Tibial nerve (tissue), 3 donors: ENCODE data around the gene SOS2.

Source experiments
- POLR2A ChIP-seq, 2 donors: fragments of 450-650 bp; IDR thresholded peaks; one replicate each; pipeline ENCODE4 v1.6.1; 2017; ENCODE audit warnings: antibody characterized with exemption in 2 of 2, mild to moderate bottlenecking in 2 of 2, moderate library complexity in 2 of 2
- TF ChIP-seq, protein P1 (sequence below), 5 experiments: fragments of 200-600 bp in 3 of 5; fragments of 450-650 bp in 2 of 5; sonication (generic) in 3 of 5; IDR thresholded peaks; one replicate each; pipeline ENCODE4 v1.5.1; 2016 to 2019; ENCODE audit warnings: antibody characterized with exemption in 5 of 5, mild to moderate bottlenecking in 3 of 5, moderate library complexity in 2 of 5

DNA sequence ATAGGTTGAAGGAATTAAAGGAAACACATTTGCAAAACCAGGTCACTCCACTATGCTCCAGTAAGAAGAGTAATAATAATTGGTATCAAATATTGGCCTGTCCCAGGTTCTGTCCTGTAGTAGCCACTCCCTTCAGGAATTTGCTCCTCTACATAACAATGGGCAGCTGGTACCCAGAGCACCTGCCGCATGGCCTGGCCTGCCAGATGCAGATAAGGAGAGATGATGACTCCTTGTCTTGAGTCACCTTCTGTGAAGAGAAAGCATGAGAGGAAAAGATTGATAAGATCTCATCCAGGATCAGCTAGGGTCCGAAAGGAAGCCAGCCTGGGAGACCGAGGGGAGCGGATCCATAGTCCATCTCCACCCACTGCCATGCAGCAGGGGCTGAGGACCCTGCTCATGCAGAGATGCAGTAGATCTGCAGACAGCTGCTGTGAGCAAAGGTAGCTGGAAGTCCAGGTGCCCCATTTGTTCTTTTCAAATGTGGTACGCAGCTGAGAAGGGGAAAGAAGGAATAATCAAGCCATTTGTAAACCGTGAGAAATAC lies 139.3 kb downstream of the SOS2 start:
- TF ChIP-seq, protein P1, sequence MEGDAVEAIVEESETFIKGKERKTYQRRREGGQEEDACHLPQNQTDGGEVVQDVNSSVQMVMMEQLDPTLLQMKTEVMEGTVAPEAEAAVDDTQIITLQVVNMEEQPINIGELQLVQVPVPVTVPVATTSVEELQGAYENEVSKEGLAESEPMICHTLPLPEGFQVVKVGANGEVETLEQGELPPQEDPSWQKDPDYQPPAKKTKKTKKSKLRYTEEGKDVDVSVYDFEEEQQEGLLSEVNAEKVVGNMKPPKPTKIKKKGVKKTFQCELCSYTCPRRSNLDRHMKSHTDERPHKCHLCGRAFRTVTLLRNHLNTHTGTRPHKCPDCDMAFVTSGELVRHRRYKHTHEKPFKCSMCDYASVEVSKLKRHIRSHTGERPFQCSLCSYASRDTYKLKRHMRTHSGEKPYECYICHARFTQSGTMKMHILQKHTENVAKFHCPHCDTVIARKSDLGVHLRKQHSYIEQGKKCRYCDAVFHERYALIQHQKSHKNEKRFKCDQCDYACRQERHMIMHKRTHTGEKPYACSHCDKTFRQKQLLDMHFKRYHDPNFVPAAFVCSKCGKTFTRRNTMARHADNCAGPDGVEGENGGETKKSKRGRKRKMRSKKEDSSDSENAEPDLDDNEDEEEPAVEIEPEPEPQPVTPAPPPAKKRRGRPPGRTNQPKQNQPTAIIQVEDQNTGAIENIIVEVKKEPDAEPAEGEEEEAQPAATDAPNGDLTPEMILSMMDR (IDR thresholded peaks at IDR 0.05) = no peak
- TF ChIP-seq POLR2A (IDR thresholded peaks at IDR 0.05) = no peak
